ENCODE data around the gene IQGAP2.

DNA sequence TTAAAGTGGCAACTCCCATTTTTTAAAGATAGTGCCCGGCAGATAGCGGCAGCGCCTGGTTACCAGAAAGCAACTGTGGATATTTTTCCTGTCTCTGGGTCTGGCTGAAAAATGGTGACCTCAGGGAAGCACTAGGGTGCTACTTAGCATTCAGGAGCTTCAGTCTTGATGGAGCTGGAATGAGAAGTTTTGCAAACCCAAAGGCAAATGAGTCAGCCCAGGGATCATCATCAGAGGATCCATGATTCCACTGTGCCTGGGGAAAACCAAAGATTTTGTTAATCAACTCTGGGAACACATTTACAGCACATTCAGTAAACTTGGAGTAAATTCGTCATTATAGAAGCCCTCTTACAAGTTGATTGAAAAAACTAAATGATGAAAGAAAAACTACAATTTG, 339.5 kb downstream of the IQGAP2 start:
- TF ChIP-seq, protein P1, sequence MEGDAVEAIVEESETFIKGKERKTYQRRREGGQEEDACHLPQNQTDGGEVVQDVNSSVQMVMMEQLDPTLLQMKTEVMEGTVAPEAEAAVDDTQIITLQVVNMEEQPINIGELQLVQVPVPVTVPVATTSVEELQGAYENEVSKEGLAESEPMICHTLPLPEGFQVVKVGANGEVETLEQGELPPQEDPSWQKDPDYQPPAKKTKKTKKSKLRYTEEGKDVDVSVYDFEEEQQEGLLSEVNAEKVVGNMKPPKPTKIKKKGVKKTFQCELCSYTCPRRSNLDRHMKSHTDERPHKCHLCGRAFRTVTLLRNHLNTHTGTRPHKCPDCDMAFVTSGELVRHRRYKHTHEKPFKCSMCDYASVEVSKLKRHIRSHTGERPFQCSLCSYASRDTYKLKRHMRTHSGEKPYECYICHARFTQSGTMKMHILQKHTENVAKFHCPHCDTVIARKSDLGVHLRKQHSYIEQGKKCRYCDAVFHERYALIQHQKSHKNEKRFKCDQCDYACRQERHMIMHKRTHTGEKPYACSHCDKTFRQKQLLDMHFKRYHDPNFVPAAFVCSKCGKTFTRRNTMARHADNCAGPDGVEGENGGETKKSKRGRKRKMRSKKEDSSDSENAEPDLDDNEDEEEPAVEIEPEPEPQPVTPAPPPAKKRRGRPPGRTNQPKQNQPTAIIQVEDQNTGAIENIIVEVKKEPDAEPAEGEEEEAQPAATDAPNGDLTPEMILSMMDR (tag by site-specific recombination; IDR thresholded peaks at IDR 0.05), result no peak
- TF ChIP-seq ZBTB7A (tag by site-specific recombination; IDR thresholded peaks at IDR 0.05; ENCODE audit: low read depth), result no peak
- TF ChIP-seq HOXD13 (CRISPR knock-in tag; IDR thresholded peaks at IDR 0.05; ENCODE audit: borderline replicate concordance), result no peak

All from HEK293 (cell line).